WTC11 (cell line): Measurements from ENCODE around the gene LMCD1. TPM values are rescaled to one million over a fixed set of nuclear protein-coding genes. Genes with fewer than 3 reads are reported as not detected.

Source experiments
- ATAC-seq: fragments of 200-7000 bp; cut with Tn5 transposase; 2 replicates; pipeline ENCODE4 v1.10.0; 2021; ENCODE audit warnings: mild to moderate bottlenecking, moderate library complexity
- CTCF ChIA-PET: fragments of 300-600 bp; sonication (Branson Sonifier 250); formaldehyde crosslinking; loops from one replicate; lab custom pipeline; 2021; ENCODE audit warnings: antibody characterized with exemption; lab: Charles Lee
- POLR2A ChIA-PET: fragments of 350-600 bp; sonication (Branson Sonifier 250); formaldehyde crosslinking; loops from one replicate; lab custom pipeline; 2021; ENCODE audit warnings: antibody characterized with exemption; lab: Charles Lee
- DNase-seq: peaks from one replicate; pipeline ENCODE4 v3.0.0; 2021; ENCODE audit warnings: low spot score
- H3K27ac Mint-ChIP-seq: 2 replicates; pipeline ENCODE4 v1.8.0; 2021; ENCODE audit warnings: mixed read lengths
- H3K27me3 Mint-ChIP-seq: 2 replicates; pipeline ENCODE4 v1.8.0; 2021; ENCODE audit warnings: low read depth, mild to moderate bottlenecking, moderate library complexity, mixed read lengths
- H3K36me3 Mint-ChIP-seq: 2 replicates; pipeline ENCODE4 v1.8.0; 2021; ENCODE audit warnings: mixed read lengths
- H3K4me1 Mint-ChIP-seq: 2 replicates; pipeline ENCODE4 v1.8.0; 2022; ENCODE audit warnings: mixed read lengths
- H3K4me3 Mint-ChIP-seq: 2 replicates; pipeline ENCODE4 v1.8.0; 2021; ENCODE audit warnings: mild to moderate bottlenecking, moderate library complexity, mixed read lengths
- H3K9me3 Mint-ChIP-seq: 2 replicates; pipeline ENCODE4 v1.8.0; 2021; ENCODE audit warnings: mixed read lengths
- CDX4 ChIP-seq: fragments of 250-450 bp; sonication (Bioruptor Pico); IDR thresholded peaks from 2 replicates; pipeline ENCODE4 v1.9.0; 2021; ENCODE audit warnings: moderate library complexity, mild to moderate bottlenecking, inconsistent platforms, borderline replicate concordance
- E2F5 ChIP-seq: sonication (generic); formaldehyde crosslinking; IDR thresholded peaks from 2 replicates; pipeline ENCODE4 v1.8.1; 2022; ENCODE audit warnings: mild to moderate bottlenecking, moderate library complexity, missing genetic modification reagents
- ELF4 ChIP-seq: sonication (generic); formaldehyde crosslinking; IDR thresholded peaks from 2 replicates; pipeline ENCODE4 v1.8.1; 2022; ENCODE audit warnings: low read depth, mild to moderate bottlenecking, moderate library complexity, missing genetic modification reagents
- ERG ChIP-seq: fragments of 250-450 bp; sonication (Bioruptor Pico); IDR thresholded peaks from 2 replicates; pipeline ENCODE4 v1.8.0; 2021; ENCODE audit warnings: mild to moderate bottlenecking
- FOXP4 ChIP-seq: sonication (generic); formaldehyde crosslinking; IDR thresholded peaks from 2 replicates; pipeline ENCODE4 v1.8.0; 2022; ENCODE audit warnings: mild to moderate bottlenecking, missing genetic modification reagents
- GABPB1 ChIP-seq: sonication (generic); formaldehyde crosslinking; IDR thresholded peaks from 2 replicates; pipeline ENCODE4 v1.8.1; 2023; ENCODE audit warnings: mild to moderate bottlenecking, missing genetic modification reagents
- GTF2I ChIP-seq: fragments of 250-450 bp; sonication (Bioruptor Pico); conservative IDR thresholded peaks from 2 replicates; pipeline ENCODE4 v1.4.0; 2021; ENCODE audit warnings: mild to moderate bottlenecking
- IRF1 ChIP-seq: sonication (generic); formaldehyde crosslinking; IDR thresholded peaks from 2 replicates; pipeline ENCODE4 v1.8.0; 2023; ENCODE audit warnings: missing genetic modification reagents
- MLX ChIP-seq: sonication (generic); formaldehyde crosslinking; IDR thresholded peaks from 2 replicates; pipeline ENCODE4 v1.8.1; 2023; ENCODE audit warnings: mild to moderate bottlenecking, missing genetic modification reagents, moderate library complexity
- NFYB ChIP-seq: sonication (generic); formaldehyde crosslinking; conservative IDR thresholded peaks from 2 replicates; pipeline ENCODE4 v1.8.0; 2022; ENCODE audit warnings: low read depth, missing genetic modification reagents
- RELA ChIP-seq: sonication (generic); formaldehyde crosslinking; IDR thresholded peaks from 2 replicates; pipeline ENCODE4 v1.8.1; 2022; ENCODE audit warnings: missing genetic modification reagents, mild to moderate bottlenecking, borderline replicate concordance
- TCF7 ChIP-seq: sonication (generic); formaldehyde crosslinking; IDR thresholded peaks from 2 replicates; pipeline ENCODE4 v1.8.0; 2022; ENCODE audit warnings: mild to moderate bottlenecking, low read depth, missing genetic modification reagents, moderate library complexity
- USF2 ChIP-seq: sonication (generic); formaldehyde crosslinking; IDR thresholded peaks from 2 replicates; pipeline ENCODE4 v1.8.1; 2023; ENCODE audit warnings: mild to moderate bottlenecking, missing genetic modification reagents, moderate library complexity
- ZMAT4 ChIP-seq: fragments of 250-450 bp; sonication (Bioruptor Pico); IDR thresholded peaks from 2 replicates; pipeline ENCODE4 v1.9.0; 2021; ENCODE audit warnings: mild to moderate bottlenecking
- ZNF121 ChIP-seq: sonication (generic); formaldehyde crosslinking; IDR thresholded peaks from 2 replicates; pipeline ENCODE4 v1.8.0; 2023; ENCODE audit warnings: missing genetic modification reagents
- ZNF232 ChIP-seq: sonication (generic); formaldehyde crosslinking; IDR thresholded peaks from 2 replicates; pipeline ENCODE4 v1.8.0; 2022; ENCODE audit warnings: mild to moderate bottlenecking, missing genetic modification reagents
- ZNF317 ChIP-seq: sonication (generic); formaldehyde crosslinking; IDR thresholded peaks from 2 replicates; pipeline ENCODE4 v1.8.1; 2023; ENCODE audit warnings: low read depth, mild to moderate bottlenecking, moderate library complexity, missing genetic modification reagents, borderline replicate concordance
- ZNF416 ChIP-seq: fragments of 250-450 bp; sonication (Bioruptor Pico); IDR thresholded peaks from 2 replicates; pipeline ENCODE4 v1.9.0; 2021; ENCODE audit warnings: mild to moderate bottlenecking, inconsistent platforms
- ZNF425 ChIP-seq: fragments of 250-450 bp; sonication (Bioruptor Pico); conservative IDR thresholded peaks from 2 replicates; pipeline ENCODE4 v1.9.0; 2021; ENCODE audit warnings: mild to moderate bottlenecking
- ZNF512 ChIP-seq: sonication (generic); formaldehyde crosslinking; IDR thresholded peaks from 2 replicates; pipeline ENCODE4 v1.8.1; 2022; ENCODE audit warnings: missing genetic modification reagents, borderline replicate concordance
- total RNA-seq: library from RNA; stranded (reverse); gene quantifications from 3 replicates; pipeline ENCODE4 v1.2.3, GENCODE V29; 2021

Gene LMCD1
- total RNA-seq, 1 experiment from 2014 or later = 12.5 TPM

GRCh38 chr3:8486936-8487335, 14.7 kb upstream of the LMCD1 start:
- Mint-ChIP-seq H3K4me3 (no peak overlapping the region), H3K9me3 (peaks cover 14% of the 10 kb centered on the region), H3K27ac (no peak overlapping the region), H3K36me3 (peaks cover 13% of the 10 kb centered on the region), H3K4me1 (no peaks in the 10 kb centered on the region), H3K27me3 (peaks cover 7% of the 10 kb centered on the region; the same call in 1 of the 2 replicates)
- TF ChIP-seq ZNF425 (CRISPR knock-in tag) (no peak), GABPB1 (CRISPR knock-in tag) (peak; percentile 52; the same call in 1 of the 2 replicates), MLX (CRISPR knock-in tag) (no peak), IRF1 (CRISPR knock-in tag) (no peak)
- POLR2A ChIA-PET = no interaction called here
- CTCF ChIA-PET = no interaction called here
- ATAC-seq (no peak), DNase-seq (no peak)

- Mint-ChIP-seq H3K36me3 (peaks cover 13% of the 10 kb centered on the region), H3K9me3 (peaks cover 14% of the 10 kb centered on the region), H3K4me3 (no peak overlapping the region), H3K4me1 (peaks cover 2% of the 10 kb centered on the region; the same call in 1 of the 2 replicates), H3K27me3 (peaks cover 7% of the 10 kb centered on the region; the same call in 1 of the 2 replicates), H3K27ac (no peak overlapping the region)
- no peak for ATAC-seq
- CTCF ChIA-PET = no interaction called here
- POLR2A ChIA-PET = no interaction called here
- no peak for DNase-seq
- TF ChIP-seq ZNF121 (CRISPR knock-in tag) = no peak
- TF ChIP-seq ZNF416 (CRISPR knock-in tag) = no peak
- no peak for TF ChIP-seq ZNF512
- no peak for TF ChIP-seq NFYB
- no peak for TF ChIP-seq ZMAT4 (CRISPR knock-in tag)
- no peak for TF ChIP-seq ZNF232 (CRISPR knock-in tag)
- no peak for TF ChIP-seq ELF4 (CRISPR knock-in tag)
- TF ChIP-seq ZNF317 (CRISPR knock-in tag) = no peak
- TF ChIP-seq E2F5 (CRISPR knock-in tag) = no peak
- no peak for TF ChIP-seq USF2
- TF ChIP-seq ZNF425 (CRISPR knock-in tag) = no peak
- TF ChIP-seq RELA (CRISPR knock-in tag) = no peak
- TF ChIP-seq GTF2I (CRISPR knock-in tag) = no peak
- no peak for TF ChIP-seq ERG (CRISPR knock-in tag)
- TF ChIP-seq FOXP4 (CRISPR knock-in tag) = no peak
- TF ChIP-seq TCF7 (CRISPR knock-in tag) = no peak
- no peak for TF ChIP-seq CDX4
Observed at GRCh38 chr3:8488411-8488810, 13.2 kb upstream of the LMCD1 start.
